ENCODE results near the gene SLC35F1.
"Not testable (repeated sequence)": the region's sequence is repeated elsewhere in the genome, so short reads cannot be mapped to it uniquely, and the experiment has no call there.

Gene SLC35F1

DNA sequence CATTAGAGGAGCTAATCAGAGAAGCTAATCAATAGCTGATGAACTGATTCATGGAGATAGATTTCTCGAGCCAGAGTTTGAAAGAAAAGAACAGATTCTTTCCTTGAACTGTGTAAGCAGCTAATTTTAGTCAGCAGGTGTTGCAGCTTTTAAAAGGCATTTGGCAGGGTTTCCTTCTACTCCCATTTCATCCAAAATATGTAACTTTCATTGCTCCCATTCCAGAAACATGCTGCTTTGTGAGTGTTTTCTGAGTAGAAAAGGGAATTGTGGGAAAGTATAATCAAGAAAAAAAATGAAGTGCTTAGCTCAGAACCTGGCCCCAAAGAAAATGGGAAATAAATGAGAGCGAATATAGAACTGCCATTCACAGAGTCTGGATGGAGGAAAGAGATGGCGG lies 20.8 kb downstream of the SLC35F1 start:
- no peak for DNase-seq (ENCODE audit: low read depth)

DNA sequence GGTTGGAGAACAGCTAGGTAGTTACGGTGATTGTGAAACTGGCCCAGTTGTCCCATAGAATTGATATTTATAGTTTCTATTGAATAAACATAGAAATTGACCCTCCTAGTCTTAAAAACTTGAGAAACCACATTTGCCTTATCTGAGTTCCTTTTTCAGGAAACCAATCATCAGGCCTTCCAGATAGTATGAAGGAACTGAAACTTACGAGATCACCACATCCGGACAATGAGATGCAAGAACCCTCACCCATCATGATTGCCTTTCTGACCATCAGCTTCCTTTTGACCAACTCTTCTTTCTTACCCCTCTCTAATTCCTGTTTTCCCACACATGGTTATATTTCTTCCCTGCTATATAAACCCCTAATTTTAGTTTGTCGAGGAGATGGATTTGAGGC lies 21.8 kb downstream of the SLC35F1 start:
- no peak for DNase-seq (ENCODE audit: low read depth)

DNA sequence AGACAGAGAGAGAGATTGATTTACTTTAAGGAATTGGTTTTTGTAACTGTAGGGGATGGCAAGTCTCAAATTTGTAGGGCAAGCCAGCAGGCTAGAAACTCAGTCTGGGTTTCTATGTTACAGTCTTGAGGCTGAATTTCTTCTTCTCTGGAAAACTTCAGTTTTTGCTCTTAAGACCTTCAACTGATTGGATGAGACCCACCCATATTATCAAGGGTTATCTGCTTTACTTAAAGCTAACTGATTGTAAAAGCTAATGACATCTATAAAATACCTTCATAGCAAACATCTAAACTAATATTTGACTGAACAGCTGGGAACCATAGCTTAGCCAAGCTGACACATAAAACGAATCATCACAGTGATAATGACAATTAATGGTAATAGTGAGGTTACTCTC lies 22.4 kb downstream of the SLC35F1 start:
- no peak for DNase-seq (ENCODE audit: low read depth)

DNA sequence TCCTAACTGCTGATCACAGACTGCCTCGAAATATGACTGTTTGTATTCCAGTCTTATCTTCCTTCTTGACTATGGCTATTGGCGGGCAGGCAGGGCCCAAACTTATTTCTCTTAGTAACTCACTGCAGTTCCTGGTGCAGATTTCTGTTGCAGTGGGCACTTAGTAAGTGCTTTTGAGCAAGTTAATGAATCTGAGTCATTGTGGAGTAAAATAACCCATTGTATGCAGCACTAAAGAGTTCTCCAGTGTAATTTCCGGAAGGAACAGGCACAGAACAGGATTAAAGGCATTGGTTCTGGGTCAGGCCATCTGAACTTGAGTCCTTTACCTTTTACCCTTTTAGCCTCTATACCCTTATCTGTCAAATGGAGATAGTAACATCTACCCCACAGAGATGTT lies 23.6 kb downstream of the SLC35F1 start:
- no peak for DNase-seq (ENCODE audit: low read depth)

DNA sequence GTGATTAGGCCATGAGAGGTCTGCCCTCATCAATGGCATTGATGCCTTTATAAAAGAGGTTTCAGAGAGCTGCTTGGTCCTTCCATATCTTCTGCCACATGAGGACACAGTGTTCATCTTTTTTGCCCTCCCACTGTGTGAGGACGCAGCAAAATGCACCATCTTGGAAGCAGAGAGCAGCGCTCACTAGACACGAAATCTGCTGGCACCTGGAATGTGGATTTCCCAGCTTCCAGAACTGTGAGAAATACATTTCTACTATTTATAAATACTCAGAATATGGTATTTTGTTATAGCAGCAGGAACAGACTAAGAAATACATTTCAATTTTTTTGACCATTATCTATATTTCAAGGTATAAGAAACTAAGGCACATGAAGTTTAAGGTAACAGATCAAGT lies 24.9 kb downstream of the SLC35F1 start:
- DNase-seq (ENCODE audit: low read depth): no peak

DNA sequence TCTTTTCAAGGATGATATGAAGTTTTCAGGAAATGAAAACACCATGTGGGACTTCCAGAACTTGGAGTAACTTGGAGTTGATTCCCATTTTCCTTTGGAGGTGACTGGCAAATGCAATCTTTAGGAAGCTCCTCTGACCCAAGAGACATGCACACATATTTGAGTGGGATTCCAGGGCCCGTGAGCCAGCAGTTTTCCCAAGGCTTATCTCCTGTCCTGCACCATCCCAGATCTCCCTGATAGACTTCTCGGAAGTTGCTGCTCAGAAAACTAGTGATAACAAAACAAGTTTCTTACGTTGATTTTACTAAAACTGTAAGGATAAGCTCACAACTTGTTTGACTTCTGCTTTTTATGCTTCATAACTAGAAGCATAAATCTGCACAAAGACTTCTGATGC lies 25.6 kb downstream of the SLC35F1 start:
- DNase-seq (ENCODE audit: low read depth): no peak

DNA sequence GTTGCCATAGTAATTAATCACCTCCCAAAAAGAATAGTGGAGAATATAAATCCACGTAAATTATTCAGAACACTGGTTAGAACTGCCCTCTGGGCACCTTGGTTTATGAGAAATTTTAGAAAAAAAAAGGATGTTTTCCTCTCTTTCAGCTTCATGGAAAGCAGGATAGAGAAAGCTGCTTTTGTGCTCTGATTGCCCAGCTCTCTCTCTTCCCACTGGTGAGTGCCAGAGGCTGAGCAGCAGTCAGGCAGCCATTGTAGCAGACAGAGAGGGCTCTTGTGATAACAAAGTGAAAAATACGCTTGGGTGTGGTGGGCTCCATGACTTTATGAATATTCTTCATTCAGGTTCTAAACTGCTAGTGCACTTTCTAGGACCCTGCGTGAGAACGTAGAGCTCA lies 26.4 kb downstream of the SLC35F1 start:
- no peak for DNase-seq (ENCODE audit: low read depth)

DNA sequence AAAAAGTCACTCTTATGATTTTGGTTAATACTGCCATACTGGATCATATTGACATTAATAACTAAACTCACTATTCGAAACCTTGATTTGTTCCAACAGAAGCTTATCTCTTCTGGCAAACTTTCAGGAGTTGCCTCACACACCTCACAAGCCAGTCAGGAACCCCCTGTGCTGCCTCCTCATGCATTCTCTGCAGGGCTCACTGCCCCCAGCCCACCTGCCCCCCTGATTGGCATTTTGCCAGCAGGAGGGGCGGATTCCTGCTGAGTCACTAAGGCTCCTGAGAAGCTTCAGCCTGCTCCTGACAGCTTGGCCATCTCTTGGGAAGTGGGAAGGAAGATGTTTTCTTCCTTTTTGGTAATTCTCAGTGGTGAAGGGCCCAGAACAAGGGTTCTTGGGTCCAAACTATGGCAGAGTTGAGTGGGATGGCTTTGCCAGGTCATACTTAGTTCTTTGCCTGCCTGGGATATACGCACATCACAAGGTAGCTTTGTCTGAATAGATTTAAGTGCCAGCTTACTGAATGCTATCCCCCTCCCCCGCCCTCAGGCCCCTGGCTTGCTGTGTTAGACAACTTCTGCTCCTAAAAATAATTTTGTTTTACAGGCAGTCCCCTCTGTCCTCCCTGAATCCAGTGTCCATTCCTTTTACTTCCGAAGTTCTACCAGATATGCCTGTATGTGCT lies 31.4 kb downstream of the SLC35F1 start:
- no peak for DNase-seq (ENCODE audit: low read depth)

DNA sequence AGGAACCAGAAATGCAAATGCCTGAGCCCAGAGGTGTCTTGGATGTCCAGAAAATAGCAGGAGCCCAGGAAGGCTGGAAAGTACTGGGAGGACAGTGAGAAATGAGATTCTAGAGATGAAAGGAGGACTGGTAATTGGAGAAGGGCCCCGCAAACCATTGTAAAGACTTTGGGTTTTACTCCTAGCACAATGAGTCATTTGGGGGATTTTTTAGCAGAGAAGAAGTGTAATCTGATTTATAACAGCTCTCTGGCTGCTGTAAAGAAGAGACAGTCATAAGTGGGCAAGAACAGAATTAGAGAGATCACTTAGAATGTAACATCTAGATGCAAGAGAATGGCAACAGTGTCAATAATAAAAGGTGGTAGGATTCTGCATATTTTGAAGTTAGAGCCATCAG lies 40.2 kb downstream of the SLC35F1 start:
- DNase-seq (ENCODE audit: low read depth): no peak

DNA sequence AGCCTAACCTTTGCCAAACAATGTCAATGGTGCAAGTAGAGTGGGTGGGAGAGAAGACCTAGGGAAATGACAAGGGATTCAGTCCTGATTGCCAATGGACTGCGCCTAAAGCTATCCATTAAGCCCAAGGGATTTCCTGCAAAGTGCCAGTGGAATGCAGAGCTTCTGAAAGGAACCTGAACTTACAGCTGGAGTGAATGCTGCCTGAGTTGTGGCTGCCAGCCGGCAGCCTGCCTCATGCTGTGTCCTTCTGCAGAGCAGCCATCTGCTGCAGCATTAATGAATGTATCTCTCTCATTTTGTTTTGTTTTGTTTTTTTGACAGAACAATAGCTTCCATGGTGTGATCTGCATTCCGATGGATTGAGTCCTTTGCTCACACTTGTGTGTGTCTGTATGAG lies 44.7 kb downstream of the SLC35F1 start:
- DNase-seq (ENCODE audit: low read depth): no peak

DNA sequence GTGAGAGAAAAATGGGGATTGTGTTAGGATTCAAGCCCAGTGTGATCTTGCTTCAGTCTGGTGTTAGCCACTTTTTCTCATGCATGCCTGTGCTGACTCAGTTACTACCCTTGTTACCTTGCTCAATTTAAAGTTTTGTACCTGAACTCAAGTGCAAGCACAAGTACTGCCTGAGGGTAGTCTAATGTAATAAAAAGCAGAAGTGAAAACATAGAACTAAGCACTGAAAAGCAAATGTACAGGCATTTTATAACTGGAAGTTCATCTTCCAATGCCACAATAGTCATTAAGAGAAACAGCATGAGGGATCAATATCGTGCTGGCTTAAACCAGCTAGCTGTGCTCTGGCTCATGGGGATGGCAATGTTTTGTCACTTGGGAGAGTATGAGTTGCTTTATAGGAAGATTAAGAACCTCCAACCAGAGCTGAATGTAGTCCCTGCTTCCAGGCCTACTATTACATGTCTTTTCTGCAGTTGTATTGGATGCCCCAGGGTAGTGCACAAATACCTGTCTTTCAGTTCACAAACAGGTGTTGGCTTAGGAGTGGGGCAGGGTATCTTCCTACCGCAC lies 48.7 kb downstream of the SLC35F1 start:
- DNase-seq (ENCODE audit: low read depth): no peak

DNA sequence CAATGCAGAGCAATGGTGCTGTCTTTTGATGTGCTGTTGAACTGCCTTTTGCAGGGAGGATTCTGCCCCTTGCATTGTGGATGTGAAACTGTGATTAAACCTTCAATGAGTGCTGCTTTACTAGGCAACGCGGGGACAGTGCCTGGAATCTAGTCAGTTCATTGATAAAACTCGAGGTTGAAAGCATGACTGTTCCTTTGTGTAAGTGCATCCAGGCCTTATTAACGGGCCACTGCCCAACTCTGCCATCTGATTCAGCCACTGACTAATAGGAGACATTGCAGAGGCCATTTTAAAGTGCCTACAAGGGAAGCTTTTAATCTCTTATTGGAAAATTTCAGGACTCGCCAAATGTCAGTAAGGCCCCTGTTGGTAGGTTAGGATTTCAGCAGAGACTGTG lies 49.3 kb downstream of the SLC35F1 start:
- DNase-seq (ENCODE audit: low read depth): no peak

DNA sequence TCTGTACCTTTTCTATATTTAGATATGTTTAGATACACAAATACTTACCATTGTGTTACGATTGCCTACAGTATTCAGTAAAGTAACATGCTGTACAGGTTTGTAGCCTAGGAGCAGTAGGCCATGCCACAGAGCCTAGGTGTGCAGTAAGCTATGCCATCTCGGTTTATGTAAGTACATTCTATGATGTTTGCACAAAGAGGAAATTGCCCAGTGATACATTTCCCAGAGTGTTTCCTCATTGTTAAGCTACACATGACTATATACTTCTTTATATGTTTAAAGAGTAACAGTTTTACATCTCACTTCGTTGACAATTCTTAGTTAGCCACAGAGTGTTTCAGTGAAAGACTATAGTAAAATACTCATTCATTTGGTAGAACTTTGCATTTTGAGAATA lies 51.5 kb downstream of the SLC35F1 start:
- DNase-seq (ENCODE audit: low read depth): no peak

DNA sequence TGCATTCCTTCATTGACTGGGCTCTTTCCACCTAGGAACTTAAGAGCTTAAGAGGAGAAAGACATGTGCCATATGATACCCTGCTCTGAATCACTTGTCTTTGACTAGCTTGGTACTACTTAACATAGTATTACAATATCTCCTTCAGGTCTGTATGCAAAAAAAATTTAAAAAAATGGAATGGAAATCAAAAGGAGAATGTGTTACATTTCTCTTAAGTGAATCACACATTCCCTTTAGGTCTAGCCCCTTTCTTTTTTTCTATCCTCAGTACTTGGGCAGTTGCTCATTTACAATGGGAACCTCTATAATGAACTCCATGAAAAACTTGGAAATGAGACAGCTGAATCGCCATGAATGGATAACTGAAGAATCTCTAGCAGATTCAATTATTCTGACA lies 53.8 kb downstream of the SLC35F1 start:
- no peak for DNase-seq (ENCODE audit: low read depth)

DNA sequence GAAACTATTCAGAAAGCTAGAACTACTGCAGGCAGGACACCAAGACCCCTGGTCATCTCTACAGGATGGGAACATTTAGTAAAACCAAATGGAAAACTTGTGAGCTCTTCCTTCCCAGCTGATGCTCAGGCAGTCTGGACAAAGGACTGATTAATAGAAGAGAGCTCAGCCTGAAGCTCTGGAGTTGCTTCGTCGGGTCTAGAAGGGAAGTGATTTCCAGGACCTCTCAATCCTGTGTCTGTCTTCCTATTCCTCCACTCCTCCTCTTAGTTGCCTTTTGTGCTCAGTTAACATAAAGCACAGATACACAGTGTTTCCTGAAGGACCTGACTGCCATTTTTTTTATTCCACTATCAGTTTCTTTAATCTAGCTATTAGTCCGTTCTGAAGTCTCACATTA lies 54.2 kb downstream of the SLC35F1 start:
- DNase-seq (ENCODE audit: low read depth): no peak

DNA sequence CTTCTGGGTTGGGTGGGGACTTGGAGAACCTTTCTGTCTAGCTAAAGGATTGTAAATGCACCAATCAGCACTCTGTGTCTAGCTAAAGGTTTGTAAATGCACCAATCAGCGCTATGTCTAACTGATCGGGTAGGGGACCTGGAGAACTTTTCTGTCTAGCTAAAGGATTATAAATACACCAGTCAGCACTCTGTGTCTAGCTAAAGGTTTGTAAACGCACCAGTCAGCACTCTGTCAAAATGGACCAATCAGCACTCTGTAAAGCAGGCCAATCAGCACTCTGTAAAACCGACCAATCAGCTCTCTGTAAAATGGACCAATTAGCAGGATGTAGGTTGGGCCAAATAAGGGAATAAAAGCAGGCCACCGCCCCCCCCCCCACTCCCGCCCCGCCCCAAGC lies 58.7 kb downstream of the SLC35F1 start:
- not testable (repeated sequence) for DNase-seq (ENCODE audit: low read depth)

DNA sequence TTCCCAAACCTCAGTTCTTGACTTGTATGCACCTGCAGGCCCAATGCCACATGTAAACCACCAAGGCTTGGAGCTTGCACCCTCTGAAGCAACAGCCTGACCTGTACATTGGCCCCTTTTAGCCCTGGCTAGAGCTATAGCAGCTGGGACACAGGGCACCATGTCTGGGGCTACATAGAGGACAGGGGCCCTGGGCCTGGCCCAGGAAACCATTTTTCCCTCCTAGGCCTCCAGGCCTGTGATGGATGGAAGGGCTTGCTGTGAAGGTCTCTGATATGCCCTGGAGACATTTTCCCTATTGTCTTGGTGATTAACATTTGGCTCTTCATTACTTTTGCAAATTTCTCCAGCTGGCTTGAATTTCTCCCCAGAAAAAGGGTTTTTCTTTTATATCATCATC lies 64.6 kb downstream of the SLC35F1 start:
- DNase-seq (ENCODE audit: low read depth): no peak

DNA sequence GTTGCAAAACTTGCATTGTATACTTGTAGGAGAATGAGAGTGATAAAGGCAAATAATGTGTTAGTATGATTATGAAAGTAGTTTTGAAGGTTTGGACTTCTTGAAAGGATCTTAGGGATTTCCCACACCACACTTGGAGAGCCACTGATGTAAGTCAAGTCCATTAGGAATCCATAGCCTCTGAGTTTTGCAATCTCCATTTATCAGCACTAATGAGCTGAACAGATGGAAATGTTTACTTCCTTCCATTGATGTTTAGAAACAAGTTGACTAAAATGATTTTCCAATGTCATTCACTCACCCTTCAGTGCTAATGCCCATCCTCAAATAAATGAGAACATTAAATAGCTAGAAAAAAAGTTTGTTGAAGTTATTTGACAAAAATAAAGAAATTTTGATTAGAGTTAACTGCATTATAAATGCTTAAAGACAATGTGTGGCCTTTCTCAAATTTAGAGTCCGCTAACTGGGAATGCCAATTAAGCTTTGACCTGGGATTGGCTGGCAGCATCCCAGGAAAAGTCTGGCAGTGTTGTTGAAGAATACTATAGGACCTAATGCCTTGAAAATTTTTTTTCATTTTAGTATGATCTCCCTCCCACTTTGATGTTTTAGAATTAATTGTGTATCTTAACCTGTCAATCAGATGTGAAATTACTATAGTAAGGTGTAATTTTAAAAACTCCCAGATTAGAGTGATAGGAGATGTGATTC lies 68.0 kb downstream of the SLC35F1 start:
- no peak for DNase-seq (ENCODE audit: low read depth)

DNA sequence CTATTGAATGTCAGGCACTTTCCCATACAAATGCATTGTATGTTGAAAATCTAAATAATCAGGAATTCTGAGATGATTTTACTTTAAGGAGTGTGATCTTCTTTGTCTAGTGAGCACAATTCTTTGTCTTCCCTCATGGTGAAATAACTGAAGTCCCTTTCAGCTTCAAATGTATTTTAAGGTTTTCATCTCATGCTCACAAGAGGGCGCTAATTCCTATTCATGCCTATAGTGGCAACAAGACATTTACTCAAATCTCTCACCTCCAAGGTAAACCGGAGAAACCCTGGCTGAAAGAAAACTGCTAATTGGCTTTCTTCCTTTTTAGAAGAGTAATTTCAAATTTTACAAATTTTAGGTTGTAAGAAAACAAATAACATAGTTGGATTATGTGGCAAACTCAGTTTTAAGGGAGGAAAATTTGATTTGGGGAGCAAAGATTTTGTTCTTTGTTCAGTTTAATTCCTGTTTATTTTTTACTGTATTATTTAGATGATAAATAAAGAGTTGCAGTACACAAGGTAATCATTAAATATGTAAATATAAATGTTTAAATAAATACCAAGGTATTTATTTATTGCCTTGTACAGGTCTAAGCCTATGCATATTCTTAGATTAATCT lies 69.1 kb downstream of the SLC35F1 start:
- peak; percentile 32 for DNase-seq (ENCODE audit: low read depth)

DNA sequence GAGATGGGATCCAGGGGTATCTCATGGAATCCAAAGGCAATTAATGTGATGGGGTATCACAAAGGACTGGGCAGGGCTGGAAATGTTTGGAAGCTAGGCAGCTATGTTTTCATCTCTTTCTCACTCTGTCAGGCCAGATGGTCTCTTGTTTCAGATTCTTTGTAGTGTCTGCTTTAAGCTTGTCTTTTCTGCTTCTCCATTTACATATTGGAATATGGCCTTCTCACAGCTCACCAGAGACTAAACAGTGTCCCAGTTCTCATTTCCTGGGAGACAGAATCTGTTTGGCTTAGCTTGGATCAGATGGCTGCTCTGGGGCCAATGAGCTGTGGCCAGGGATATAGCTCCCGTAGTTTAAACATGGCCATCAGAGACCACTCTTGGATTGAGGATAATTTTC lies 78.9 kb downstream of the SLC35F1 start:
- DNase-seq (ENCODE audit: low read depth): no peak

DNA sequence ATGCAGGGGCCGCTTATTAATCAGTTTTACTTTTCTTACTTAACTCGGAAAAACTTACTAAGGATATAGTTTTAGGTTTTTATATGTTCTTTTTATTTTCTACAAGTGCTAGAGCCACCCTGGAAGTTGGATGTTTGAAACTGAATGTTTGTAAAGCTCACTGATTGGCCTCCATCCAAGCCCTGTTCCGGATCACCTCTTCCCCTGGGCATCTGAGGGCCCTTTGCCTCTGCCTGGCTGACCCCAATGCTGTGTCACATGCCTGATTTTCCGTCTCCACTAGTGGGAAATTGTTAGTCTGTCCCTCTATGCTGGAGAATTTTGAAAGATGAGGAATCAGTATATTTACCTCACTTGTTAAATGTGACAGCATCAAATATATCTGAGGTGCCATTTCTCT lies 79.3 kb downstream of the SLC35F1 start:
- DNase-seq (ENCODE audit: low read depth): no peak

DNA sequence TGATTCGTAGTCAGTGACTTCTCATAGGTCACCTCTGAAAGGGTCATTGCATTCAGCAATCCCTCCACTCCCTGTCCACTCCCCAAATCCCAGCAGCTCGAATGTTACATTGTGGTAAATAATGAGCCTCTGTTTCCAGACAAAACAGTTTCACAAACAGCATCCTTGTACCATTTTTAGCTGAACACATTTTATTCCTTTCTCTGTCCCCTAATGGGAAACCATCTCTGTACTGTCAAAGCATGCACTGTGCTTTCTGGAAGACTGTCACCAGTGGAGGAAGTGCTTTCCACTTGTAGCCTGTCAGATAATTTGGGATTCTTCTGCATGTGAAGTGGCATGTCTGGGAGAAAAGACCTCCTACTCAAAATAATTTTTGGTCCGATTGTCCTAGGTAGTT lies 82.0 kb downstream of the SLC35F1 start:
- no peak for DNase-seq (ENCODE audit: low read depth)

DNA sequence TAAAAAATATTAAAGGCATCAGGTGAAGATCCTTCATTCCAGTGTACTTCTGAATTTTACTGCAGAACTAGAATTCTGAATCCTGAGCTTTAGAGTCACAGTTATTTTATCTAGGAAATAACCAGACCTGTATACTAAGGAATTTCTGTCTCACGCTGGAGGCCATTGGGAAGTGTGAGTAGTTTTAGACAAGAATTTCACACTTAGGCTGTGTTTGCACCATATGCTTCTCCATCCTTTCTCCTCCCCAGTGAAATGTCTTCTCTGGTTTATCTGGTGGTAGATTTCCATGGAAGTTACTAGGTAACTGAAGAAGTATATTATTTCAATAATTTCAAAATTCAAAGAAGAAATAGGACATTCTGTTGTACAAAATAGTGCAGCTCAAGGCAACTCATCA lies 83.1 kb downstream of the SLC35F1 start:
- no peak for DNase-seq (ENCODE audit: low read depth)
